ENCODE data around the gene TMEM88. TPM values are rescaled to one million over a fixed set of nuclear protein-coding genes. Genes with fewer than 3 reads are reported as not detected.

The TMEM88 gene
- total and polyA plus RNA-seq, 2 of the 8 experiments (the other 6 are each of a cell fraction or from before 2014, with no cell fraction given) = 0.69 to 8.8 TPM

GRCh38 chr17:7862692-7863437 is 8.0 kb downstream of the TMEM88 start:
- Histone ChIP-seq H2BK15ac (ENCODE audit: low read length) (no peak overlapping the region), H3K79me1 (ENCODE audit: low read depth, low read length) (no peaks in the 10 kb centered on the region), H2AFZ (ENCODE audit: low read length) (no peak overlapping the region), H3K23me2 (ENCODE audit: low read depth, low read length) (peaks cover 8% of the 10 kb centered on the region), H2BK120ac (replicated peaks; ENCODE audit: low read depth, low read length) (no peak overlapping the region), H2BK20ac (ENCODE audit: low read length) (no peak overlapping the region), H2BK12ac (ENCODE audit: low read depth, low read length) (no peak overlapping the region), H2BK5ac (ENCODE audit: low read depth, low read length) (no peak overlapping the region), H3K27ac (ENCODE audit: low read depth, low read length) (no peak overlapping the region), H4K5ac (ENCODE audit: insufficient read length, low read depth, low read length) (no peak overlapping the region), H4K91ac (replicated peaks; ENCODE audit: insufficient read length, low read length) (no peak overlapping the region), H3K18ac (ENCODE audit: extremely low read depth, low read length) (no peak overlapping the region), H3K4me3 (ENCODE audit: extremely low read depth in 1 of 4, insufficient read depth in 2 of 4, low read depth in 3 of 4, low read length in 4 of 4) (no peak overlapping the region), H3K9ac (replicated peaks in 1 of 4; ENCODE audit: extremely low read depth in 1 of 4, low read depth in 3 of 4, low read length in 3 of 4) (no peak overlapping the region), H3K4me2 (ENCODE audit: insufficient read depth in 1 of 2, low read depth in 2 of 2, low read length in 2 of 2) (no peak overlapping the region), H2AK5ac (ENCODE audit: low read depth, low read length) (no peak overlapping the region), H3K4me1 (replicated peaks in 1 of 4; ENCODE audit: control insufficient read depth in 3 of 4, insufficient read depth in 4 of 4, low read length in 3 of 4) (peaks cover 0 to 2% (median 0%) of the 10 kb centered on the region in 4 experiments; a peak in 2 of 7 replicates), H4K8ac (ENCODE audit: extremely low read depth, insufficient read depth, low read length) (no peak overlapping the region), H3K56ac (replicated peaks; ENCODE audit: insufficient read length, low read depth, low read length) (no peak overlapping the region), H3K14ac (ENCODE audit: insufficient read length) (no peak overlapping the region), H3K23ac (ENCODE audit: insufficient read length) (no peak overlapping the region), H3K9me3 (ENCODE audit: insufficient read depth in 2 of 2, low read depth in 1 of 2, low read length in 1 of 2) (no peaks in the 10 kb centered on the region), H3K36me3 (ENCODE audit: control insufficient read depth in 2 of 4, insufficient read depth in 4 of 4, low read length in 3 of 4) (no peaks in the 10 kb centered on the region; a peak in 1 of 8 replicates), H4K20me1 (replicated peaks in 1 of 2; ENCODE audit: control insufficient read depth in 1 of 2, insufficient read depth in 2 of 2, low read length in 2 of 2) (no peaks in the 10 kb centered on the region), H3K27me3 (replicated peaks in 1 of 4; ENCODE audit: control insufficient read depth in 3 of 4, extremely low read depth in 1 of 4, insufficient read depth in 3 of 4, low read length in 3 of 4) (no peaks in the 10 kb centered on the region), H3K79me2 (ENCODE audit: control insufficient read depth in 1 of 2, insufficient read depth in 2 of 2, low read length in 2 of 2) (peaks cover 0 to 5% of the 10 kb centered on the region in 2 experiments; a peak in 1 of 4 replicates), H3K4ac (replicated peaks; ENCODE audit: insufficient read length, low read depth, low read length) (no peak overlapping the region)
- DNase-seq (ENCODE audit: low read depth in 1 of 2, low spot score in 2 of 2) (peak in 1 of 2 experiments; percentile 78), FAIRE-seq (no peak)
- WGBS, 2 experiments (ENCODE audit: extremely low coverage in 1 of 2, insufficient coverage in 1 of 2, insufficient read length in 1 of 2, insufficient replicate concordance in 2 of 2, low coverage in 1 of 2, low lambda C conversion rate in 2 of 2, missing lambda C conversion rate in 1 of 2) = 37% methylated on average over 2 of the region's 3 CpGs; no CpG with 5 or more reads in 1 of the 2 experiments
- TF ChIP-seq RAD21 (IDR thresholded peaks at IDR 0.05 in 1 of 2, conservative IDR thresholded peaks at IDR 0.05 in 1 of 2; ENCODE audit: low read depth in 2 of 2, low read length in 2 of 2) (peak; percentile 83 to 84), MAX (IDR thresholded peaks at IDR 0.05) (peak; percentile 17; the same call in 1 of the 2 replicates), SIN3A (conservative IDR thresholded peaks at IDR 0.05 in 1 of 2, IDR thresholded peaks at IDR 0.05 in 1 of 2; ENCODE audit: low read depth in 1 of 2, low read length in 2 of 2) (no peak), CTCF (IDR thresholded peaks at IDR 0.05; ENCODE audit: control extremely low read depth in 1 of 3, insufficient read depth in 1 of 3, low read depth in 1 of 3, low read length in 3 of 3) (peak; percentile 10 to 80 (median 66)), CBX8 (IDR thresholded peaks at IDR 0.05; ENCODE audit: borderline replicate concordance, low read depth, low read length) (no peak), FOSL1 (IDR thresholded peaks at IDR 0.05; ENCODE audit: insufficient read depth, low read depth, low read length) (no peak), TAF7 (optimal IDR thresholded peaks at IDR 0.05; ENCODE audit: borderline replicate concordance, low read depth, low read length) (no peak), PHF8 (conservative IDR thresholded peaks at IDR 0.05; ENCODE audit: low read depth, low read length) (no peak)
- CTCF ChIA-PET (ENCODE audit: partially characterized antibody) = interaction anchor here (0.6 to 5.5 kb wide), 31 partner anchors 8 to 194 kb away, joined by 3 to 26 read pairs (median 5); partner anchors contain the start of gene KDM6B
- POLR2A ChIA-PET (ENCODE audit: partially characterized antibody) = no interaction called here
